PFSK-1 (cell line): ENCODE data around the gene SMIM8.

Experiments used
- POLR2AphosphoS5 ChIP-seq: IDR thresholded peaks from 2 replicates; pipeline ENCODE4 v1.6.1; 2012; ENCODE audit warnings: low read depth, mild to moderate bottlenecking, control low read depth, low read length, moderate library complexity
- SIN3A ChIP-seq: IDR thresholded peaks from 2 replicates; pipeline ENCODE4 v1.6.1; 2012; ENCODE audit warnings: mild to moderate bottlenecking, low read length, moderate library complexity, borderline replicate concordance; ENCODE audit not compliant: insufficient read depth
- TAF1 ChIP-seq: IDR thresholded peaks from 2 replicates; pipeline ENCODE4 v1.6.1; 2012; ENCODE audit warnings: low read length, control low read depth, borderline replicate concordance; ENCODE audit not compliant: insufficient read depth
- TF ChIP-seq, protein P1 (sequence below), 2 experiments: IDR thresholded peaks; 2 replicates each; pipeline versions ENCODE4 v1.6.1 to v1.8.0; 2011 to 2012; ENCODE audit warnings: low read depth in 2 of 2, low read length in 2 of 2, control low read depth in 1 of 2, inconsistent platforms in 1 of 2, mild to moderate bottlenecking in 1 of 2, moderate library complexity in 1 of 2; ENCODE audit not compliant: insufficient read depth in 1 of 2

DNA sequence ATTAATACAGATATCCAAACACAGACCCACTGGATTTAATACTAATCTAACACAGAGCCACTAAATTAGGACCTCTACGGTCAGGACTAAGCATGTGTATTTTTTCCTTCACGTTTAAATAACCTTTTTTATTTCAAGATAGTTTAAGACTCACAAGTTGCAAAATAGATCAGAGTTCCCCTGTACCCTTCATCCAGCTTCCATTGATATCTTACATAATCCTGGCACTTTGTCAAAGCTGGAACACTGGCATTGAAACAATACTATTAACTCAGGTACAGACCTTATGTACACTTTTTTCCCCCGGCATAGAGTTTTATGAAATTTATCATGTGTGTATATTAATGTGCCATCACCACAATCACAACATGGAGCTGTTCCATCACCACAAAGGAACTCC lies 24.3 kb downstream of the SMIM8 start:
- TF ChIP-seq POLR2AphosphoS5 (no peak), SIN3A (no peak), TAF1 (no peak)
- TF ChIP-seq, protein P1, sequence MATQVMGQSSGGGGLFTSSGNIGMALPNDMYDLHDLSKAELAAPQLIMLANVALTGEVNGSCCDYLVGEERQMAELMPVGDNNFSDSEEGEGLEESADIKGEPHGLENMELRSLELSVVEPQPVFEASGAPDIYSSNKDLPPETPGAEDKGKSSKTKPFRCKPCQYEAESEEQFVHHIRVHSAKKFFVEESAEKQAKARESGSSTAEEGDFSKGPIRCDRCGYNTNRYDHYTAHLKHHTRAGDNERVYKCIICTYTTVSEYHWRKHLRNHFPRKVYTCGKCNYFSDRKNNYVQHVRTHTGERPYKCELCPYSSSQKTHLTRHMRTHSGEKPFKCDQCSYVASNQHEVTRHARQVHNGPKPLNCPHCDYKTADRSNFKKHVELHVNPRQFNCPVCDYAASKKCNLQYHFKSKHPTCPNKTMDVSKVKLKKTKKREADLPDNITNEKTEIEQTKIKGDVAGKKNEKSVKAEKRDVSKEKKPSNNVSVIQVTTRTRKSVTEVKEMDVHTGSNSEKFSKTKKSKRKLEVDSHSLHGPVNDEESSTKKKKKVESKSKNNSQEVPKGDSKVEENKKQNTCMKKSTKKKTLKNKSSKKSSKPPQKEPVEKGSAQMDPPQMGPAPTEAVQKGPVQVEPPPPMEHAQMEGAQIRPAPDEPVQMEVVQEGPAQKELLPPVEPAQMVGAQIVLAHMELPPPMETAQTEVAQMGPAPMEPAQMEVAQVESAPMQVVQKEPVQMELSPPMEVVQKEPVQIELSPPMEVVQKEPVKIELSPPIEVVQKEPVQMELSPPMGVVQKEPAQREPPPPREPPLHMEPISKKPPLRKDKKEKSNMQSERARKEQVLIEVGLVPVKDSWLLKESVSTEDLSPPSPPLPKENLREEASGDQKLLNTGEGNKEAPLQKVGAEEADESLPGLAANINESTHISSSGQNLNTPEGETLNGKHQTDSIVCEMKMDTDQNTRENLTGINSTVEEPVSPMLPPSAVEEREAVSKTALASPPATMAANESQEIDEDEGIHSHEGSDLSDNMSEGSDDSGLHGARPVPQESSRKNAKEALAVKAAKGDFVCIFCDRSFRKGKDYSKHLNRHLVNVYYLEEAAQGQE (IDR thresholded peaks at IDR 0.05; ENCODE audit: insufficient read depth in 1 of 2, low read depth in 2 of 2, low read length in 2 of 2) = no peak
